Activated naive CD4-positive, alpha-beta T cell treated with anti-CD3 and anti-CD28 coated beads, Interleukin-2, amount 50 U/mL, for 16 hours (primary cell): Measurements from ENCODE around the gene RANBP1.

Experiments used
- DNase-seq: peaks from one replicate; pipeline ENCODE4 v3.0.0-alpha.2; 2020

RANBP1 gene

DNA sequence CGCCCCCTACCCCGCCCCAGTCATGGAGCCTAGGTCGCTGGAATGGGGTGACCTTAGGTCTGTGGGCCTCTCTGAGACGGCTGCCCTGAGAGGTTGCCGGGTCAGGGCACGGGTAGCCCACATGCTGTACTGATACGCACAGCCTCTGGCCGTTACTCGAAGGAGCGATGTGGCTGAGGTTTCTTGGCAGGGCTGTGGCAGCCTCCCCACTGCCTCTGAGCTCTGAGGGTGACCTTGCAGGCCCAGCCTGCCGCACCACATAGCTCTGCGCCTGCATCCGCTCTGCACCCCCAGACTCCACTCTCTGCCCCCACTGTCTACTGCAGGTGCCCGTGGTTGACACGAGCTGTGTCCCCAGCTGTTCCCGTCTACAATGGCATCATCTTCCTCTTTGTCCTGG is 23.0 kb downstream of the RANBP1 start:
- DNase-seq = no peak

DNA sequence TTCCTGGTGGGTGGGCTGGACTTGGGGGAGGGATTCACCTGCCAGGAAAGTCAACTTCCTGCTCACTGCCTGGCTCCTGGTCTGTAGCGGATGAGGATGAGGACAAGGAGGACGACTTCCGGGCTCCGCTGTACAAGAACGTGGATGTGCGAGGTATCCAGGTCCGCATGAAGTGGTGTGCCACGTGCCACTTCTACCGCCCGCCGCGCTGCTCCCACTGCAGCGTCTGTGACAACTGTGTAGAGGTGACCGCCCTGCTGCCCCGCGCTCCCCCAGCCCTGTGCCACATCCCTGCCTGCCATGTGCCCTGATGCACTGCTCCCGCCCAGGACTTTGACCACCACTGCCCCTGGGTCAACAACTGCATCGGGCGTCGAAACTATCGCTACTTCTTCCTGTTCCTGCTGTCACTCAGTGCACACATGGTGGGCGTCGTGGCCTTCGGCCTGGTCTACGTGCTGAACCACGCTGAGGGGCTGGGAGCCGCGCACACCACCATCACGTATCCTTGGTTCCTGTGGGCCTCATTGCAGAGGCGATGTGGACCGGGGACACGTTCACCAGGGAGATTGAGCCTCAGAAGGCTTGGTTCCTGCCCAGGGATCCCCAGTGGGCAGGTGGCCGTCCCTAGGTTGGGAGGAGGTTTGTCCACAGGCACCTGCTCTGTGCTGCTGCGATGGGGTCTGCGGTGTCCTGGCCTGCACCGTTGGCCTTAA is 23.6 kb downstream of the RANBP1 start:
- DNase-seq = no peak

DNA sequence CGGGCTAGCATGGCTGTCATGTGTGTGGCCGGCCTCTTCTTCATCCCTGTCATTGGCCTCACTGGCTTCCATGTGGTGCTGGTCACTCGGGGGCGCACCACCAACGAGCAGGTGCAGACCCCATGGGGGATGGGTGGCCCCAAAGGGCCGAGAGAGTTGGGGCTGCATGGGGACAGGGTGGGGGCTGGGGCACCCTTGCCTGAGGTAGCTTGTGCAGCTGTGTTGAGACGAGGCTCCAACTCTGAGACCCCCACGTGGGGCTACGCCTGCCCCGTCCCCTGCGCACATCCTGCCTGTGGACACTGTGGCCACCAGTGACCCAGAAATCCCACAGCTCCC is 24.2 kb downstream of the RANBP1 start:
- DNase-seq = no peak

DNA sequence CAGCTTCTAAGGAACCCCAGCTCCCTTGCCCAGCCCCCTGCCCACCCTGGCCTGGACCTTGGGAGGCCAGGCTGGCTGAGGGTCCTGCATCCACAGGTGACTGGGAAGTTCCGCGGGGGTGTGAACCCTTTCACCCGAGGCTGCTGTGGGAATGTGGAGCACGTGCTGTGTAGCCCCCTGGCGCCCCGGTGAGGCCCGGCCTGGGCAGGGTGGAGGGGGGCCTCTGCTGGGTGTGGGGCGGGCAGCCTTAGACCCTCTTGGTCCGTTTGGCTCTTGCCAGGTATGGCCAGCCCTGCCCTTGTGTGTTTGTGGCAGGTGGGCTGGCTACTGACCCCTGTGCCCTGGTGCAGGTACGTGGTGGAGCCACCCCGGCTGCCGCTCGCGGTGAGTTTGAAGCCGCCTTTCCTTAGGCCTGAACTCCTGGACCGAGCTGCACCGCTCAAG is 24.6 kb downstream of the RANBP1 start:
- no peak for DNase-seq

DNA sequence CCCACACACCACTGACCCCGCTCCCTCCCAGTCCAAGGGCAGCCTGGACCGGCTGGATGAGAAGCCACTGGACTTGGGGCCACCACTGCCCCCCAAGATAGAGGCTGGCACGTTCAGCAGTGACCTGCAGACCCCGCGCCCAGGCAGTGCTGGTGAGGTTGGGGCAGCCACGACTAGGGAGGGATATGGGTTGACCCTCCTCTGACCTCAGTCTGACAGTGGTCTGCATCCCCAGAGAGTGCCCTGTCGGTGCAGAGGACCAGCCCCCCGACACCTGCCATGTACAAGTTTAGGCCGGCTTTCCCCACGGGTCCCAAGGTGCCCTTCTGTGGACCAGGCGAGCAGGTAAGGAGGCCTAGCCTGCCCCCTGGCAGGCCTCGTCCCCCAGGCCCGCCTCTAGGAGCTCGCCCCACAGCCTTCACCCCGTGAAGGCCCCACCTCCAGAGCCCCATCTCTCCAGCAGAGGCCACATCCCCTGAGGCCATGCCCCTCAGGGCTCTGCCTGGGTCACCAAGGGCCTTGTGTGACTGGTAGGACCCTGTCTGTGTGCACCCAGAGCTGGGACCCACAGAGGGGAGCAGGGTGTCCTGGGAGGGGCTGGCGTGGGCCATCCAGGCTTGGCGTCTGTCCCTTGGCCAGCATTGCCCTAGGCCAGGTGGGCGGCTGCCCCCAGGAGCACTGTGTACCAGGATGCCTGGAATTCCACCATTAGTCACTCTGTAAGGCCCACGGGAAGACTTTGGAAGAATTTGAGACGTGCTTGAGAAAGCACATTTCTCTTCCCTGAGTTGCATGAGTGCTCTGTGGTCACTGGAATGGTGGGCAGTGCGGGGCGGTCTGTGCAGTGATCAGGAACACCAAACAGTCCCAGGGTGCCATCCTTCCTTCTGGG is 25.5 kb downstream of the RANBP1 start:
- DNase-seq = no peak

DNA sequence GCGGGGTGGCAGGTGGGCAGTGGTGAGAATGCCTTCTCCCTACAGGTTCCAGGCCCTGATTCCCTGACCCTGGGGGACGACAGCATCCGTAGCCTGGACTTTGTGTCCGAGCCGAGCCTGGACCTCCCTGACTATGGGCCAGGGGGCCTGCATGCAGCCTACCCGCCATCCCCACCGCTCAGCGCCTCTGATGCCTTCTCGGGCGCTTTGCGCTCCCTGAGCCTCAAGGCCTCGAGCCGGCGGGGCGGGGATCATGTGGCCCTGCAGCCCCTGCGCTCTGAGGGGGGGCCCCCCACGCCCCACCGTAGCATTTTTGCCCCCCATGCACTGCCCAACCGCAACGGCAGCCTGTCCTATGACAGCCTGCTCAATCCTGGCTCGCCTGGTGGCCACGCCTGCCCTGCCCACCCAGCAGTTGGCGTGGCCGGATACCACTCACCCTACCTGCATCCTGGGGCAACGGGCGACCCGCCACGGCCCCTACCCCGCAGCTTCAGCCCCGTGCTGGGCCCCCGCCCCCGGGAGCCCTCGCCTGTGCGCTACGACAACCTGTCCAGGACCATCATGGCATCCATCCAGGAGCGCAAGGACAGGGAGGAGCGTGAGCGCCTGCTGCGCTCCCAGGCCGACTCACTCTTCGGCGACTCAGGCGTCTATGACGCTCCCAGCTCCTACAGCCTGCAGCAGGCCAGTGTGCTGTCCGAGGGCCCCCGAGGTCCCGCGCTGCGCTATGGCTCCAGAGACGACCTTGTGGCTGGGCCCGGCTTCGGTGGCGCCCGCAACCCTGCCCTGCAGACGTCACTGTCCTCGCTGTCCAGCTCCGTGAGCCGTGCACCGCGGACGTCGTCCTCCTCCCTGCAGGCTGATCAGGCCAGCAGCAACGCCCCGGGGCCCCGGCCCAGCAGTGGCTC is 27.1 kb downstream of the RANBP1 start:
- DNase-seq = no peak

DNA sequence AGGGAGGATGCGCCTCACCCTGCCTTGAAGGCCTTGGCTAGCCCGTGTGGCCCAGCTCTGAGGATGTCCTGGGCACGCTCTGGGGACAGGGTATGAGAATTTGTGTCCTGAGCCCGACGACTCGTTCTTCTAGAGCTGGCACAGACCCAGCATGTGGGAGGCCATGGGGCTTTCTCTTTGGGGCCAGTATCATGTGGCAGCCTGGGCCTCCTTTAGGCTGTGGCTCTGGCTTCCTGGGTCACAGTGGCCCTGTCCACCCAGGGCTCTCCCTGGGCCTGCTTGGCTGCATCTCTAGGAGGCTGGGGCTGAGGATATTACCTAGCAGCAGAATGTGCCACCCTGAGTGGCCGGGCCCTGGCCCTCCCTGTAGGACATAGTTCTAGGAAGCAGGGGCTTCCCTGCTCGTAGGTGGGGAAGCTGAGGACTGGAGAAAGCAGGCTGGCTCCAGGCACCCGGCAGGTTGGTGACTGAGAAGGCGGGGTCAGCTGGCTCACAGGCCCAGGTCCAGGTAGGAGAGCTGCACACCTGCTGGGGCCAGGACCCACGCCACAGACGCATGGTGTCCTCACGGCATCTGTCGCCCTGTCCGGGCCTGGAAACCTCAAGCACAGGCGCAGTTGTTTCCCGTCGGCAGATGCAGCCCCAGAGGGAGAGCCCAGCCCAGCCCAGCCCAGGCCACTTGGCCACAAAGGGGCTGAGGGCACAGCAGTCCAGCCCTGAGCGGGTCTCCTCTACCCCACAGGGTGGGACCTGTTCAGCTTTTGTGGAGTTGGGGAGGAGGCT is 28.2 kb downstream of the RANBP1 start:
- no peak for DNase-seq

DNA sequence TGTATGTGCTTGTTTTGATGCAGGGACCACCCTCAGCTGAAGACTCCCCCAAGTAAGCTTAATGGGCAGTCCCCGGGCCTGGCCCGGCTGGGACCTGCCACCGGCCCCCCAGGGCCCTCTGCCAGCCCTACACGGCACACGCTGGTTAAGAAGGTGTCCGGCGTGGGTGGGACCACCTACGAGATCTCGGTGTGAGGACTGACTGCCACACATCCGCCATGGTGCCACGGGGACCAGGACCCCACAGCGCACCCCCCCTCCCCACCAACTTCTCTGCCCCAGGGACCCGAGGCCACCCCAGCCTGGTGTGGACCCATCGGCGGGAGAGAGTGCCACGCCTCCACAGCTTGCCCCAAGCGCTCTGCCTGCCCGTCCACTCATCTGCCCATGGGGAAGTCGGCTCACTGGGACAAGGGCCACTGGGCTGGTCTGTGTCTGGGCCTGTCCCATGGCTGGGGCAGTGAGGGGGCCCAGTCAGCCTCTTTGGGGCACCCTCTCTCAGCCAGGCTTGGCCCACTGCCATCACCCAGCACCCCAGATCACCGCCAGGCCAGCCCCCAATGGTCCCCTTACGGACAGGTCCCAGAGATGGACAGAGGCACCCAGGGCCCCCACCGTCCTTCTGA is 29.4 kb downstream of the RANBP1 start:
- no peak for DNase-seq

DNA sequence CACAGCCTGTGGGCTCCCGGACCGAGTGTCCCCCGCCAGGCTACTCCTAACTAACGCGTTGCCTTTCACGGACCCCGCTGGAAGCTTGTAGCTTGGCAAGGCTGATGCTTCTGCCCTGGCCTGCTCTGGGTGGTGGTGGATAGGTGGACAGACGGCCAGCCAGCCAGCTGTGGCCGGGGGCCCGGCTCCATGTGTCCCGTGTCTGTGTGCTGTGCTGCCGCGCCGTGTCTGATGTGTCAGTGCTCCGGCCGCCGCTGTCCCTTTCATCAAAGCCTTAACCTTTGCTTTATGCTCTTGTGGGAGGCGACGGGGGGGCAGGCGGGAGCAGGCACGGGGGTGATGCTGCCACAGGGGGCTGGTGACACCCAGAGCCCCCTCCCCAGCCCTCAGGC is 29.9 kb downstream of the RANBP1 start:
- DNase-seq = no peak

DNA sequence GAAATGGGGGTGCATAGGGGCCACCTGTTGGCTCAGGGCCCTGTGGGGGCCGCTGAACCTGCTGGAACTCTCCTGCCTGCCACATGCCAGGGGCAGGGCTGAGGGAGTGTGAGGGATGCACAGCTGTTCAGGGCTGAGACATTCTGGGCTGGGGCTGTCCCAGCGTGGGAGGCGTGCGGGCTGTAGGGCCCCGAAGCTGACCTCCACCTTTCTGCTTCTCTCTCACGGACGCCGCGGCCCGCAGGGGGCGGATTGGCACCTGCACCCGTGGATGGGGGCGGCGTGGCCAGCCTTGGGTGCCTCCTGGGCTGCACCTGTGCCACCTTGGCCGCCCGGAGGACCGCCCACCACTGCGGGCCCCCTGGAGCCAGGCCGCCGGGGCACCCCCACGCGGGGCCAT is 30.9 kb downstream of the RANBP1 start:
- DNase-seq = no peak

DNA sequence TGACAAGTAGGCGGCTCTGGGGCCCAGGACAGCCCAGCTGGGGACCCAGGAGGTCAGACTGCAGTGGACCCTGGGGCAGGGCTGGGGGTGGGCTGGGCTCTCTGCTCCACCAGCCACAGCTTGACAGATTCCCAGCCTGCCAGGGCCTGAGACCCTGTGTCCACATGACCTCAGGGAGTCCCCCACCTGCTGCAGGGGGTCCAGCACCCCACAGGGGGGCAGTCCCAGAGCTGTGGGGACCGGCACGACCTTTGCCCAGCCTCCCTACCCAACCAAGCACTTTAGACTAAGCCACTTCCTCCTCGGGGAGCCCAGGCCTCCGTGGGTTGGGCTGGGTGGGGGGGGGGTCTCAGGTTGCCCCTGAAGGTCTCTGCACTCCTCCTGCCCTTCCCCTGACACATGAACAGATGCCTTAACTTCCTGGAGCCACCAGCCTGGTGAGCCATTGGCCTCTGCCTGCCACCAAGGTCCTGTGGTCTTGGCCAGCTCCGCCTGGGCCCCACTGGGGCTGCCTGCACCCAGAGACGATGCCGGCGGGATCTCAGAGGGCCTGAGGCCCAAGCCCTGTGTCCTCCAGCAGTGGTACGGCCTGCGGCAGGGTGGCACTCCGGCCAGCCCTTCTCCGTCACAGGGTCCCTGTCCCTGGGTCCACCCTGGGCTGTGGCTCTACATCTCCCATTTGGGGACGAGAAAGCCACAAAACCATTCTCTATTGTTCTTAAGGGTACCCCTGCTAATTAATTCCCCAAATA is 31.5 kb downstream of the RANBP1 start:
- no peak for DNase-seq

DNA sequence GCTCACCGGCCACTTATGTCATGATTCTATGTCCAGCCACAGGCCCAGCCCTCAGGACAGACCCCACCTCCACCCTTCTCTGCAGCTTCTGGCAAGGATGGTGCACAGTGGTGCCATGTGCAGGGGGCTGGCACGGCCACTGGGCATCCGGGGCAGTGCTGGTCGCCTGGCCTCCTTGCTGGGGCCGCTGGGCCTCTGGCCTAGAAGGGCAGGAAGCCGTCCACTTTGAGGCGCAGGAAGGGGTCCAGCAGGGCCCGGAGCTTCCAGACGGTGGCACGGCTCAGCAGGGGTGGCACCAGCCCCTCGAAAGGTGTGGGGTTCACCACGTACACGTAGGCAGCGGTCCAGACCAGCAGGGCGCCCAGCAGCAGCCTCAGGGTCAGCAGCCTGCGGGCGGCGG is 32.5 kb downstream of the RANBP1 start:
- no peak for DNase-seq

DNA sequence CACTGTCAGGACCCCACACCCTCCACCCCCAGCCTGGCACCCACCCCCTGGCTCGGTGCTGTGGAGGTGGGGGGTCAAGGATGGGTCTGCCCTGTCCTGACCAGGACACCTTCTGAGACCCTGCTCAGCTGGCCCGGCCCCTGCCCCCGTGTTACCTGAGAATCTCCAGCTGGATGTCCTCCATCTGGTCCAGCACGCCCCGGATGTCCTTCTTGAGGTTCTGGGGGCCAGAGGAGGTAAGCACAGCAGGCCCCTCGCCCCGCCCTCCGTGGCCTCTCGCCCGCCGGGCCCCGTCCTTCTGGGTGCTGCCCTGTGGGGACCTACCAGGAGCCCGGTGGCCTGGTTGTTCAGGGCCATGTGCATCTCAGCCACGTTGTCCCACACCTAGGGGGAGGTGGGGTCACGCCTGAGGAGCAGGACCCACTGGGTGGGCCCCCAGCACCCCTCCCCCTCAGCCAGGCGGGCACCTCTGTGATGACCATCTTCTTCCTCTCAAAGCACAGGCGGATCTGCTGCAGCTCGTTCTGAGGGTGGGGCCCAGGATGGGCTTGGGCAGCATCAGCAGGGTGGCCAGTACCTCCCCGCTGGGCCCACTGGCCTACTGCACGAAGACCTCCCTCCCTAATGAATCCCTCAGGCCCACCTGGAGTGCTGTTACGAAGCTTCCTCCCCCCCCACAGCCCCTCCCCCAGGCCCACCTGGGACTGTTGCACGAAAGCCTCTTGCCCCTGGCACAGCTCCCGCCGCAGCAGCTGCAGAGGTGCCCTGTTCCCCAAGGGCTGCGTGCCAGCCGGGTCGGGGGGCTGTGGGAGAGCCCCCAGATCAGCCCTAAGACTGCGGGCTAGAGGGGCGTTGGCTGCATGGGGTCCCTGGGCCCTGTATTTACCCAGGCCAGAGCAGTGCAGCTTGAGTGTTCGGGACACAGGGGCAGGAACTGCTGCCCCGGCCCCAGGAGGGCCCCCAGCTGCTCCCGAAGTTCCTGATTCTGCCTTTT is 33.6 kb downstream of the RANBP1 start:
- no peak for DNase-seq

DNA sequence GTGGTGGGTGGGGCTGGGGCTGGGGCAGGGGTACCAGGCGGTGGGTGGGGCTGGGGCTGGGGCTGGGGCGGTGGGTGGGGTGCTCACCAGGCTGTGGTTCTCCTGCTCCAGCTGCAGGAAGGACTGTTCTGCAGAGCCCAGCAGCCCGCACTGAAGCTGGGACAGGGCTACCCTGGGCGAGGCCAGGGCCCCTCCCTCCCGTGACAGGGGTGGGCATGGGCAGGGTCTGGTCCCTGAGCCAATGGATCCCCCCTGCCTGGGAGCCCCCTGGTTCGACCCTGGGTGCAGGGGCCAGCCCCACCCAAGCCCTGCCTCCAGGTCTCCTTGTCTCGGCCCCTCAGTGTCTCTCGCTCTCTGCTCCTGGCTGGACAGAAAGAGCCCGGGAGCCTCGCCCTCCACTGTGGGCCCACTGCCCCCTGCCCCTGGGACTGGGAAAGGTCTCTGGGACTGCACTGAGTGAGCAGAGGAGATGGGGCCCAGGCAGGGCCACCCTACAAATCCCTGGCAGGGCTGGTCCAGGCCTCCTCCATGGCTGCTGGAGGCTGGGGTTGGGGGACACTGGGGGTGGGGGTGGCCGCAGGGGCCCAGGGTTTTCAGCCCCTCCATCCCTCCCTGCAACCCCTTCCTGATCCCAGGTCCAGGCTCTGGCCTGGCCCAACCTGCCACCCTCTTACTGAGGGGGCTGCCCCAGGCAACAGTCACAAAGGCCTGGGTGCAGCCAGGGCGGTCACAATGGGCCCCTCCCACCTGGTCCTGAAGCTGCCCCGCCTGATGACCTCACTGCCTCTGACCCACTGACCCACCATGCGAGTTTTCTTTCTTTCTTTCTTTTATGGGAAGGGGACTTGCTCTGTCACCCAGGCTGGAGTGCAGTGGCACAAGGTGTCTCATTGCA is 34.7 kb downstream of the RANBP1 start, which contains the start of gene CCDC188:
Gene CCDC188, minus strand, starts transcription at position 675 of the 895 bp plus-strand sequence. Its CDS starts 69 bp downstream, at position 606.
- no peak for DNase-seq

DNA sequence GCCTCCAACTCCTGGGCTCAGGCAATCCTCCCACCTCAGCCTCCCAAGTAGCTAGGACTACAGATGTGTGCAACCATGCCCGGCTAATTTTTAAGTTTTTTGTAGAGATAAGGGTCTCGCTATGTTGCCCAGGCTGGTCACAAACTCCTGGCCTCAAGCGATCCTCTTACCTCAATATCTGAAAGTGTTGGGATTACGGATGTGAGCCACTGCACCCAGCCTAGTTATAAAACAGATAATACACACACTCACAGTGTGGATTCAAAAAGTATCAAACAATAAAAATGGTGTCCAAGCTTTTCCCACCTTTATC is 35.3 kb downstream of the RANBP1 start:
- DNase-seq = no peak

DNA sequence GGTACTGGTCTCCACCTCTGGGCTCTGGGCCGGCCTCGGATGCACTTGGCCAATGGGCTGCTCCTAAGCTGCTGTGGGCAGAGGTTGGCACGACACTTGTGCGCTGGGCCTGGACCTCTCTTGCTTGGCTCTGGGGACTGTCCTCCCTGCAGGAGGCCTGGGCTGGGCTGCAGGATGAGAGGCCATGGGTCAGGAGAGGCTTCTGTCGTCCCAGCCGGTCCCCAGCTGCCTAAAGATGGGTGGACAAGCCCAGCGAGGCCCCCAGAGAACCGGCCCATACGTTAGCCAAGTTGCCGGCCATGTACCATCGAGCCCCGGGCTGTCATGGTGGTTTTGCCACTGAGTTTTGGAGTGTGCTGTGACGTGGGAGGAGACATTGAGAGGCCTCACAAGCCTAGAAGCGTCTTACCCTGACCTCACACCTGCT is 36.6 kb downstream of the RANBP1 start:
- no peak for DNase-seq

DNA sequence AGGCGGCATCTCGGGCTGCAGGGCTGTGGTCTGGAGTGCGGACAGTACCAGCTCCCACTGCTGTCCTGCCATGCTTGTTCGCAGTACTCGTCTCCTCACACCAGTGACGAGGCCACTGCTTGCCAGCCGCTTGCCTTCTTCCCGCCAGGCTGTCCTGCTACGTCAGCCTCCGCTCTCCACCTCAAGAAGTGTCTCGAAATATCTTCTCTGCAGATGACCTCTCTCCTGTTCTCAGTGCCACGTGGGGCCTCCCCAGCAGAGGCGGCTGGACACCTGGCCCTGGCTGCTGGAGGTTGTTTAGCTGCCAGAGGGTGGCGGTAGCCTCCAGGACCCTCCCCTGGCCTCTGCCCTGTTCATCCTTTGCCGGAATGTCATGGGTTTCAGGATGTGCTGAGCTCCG is 38.0 kb downstream of the RANBP1 start:
- DNase-seq = no peak

DNA sequence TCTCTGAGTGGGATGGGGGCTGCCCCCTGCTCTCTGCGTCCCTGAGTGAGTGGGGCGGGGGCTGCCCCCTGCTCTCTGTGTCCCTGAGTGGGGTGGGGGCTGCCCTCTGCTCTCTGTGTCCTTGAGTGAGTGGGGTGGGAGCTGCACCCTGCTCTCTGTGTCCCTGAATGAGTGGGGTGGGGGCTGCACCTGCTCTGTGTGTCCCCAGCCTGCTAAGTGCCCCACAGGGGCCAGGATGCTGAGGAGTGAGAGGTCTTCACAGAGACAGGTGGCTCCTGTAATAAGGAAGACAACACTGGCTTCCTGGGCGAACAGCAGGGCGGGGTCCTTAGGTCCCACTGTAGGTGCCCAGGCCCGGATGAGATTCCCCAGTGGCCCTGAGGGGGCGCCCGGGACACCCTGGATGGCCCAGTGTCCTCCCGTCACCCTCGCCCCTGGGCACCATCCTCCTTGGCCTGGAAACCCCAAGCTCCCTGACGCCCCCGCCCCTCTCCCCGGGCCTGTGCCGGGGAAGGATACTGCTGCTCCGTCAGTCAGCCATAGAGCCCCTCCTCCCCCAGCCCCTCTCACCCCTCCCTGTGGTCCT is 38.8 kb downstream of the RANBP1 start:
- DNase-seq = no peak
